ENCODE results near the gene ABHD1. TPM values are rescaled to one million over a fixed set of nuclear protein-coding genes. Genes with fewer than 3 reads are reported as not detected.

ABHD1 gene
- total RNA-seq, 1 experiment from 2014 or later = not detected

- DNase-seq (ENCODE audit: low spot score) = no peak
These were observed 11.9 kb downstream of the ABHD1 start for GRCh38 chr2:27135478-27135955.

GRCh38 chr2:27136751-27137150 lies 13.1 kb downstream of the ABHD1 start:
- no peak for DNase-seq (ENCODE audit: low spot score)

- DNase-seq (ENCODE audit: low spot score) = no peak
These were observed 13.8 kb downstream of the ABHD1 start for GRCh38 chr2:27137322-27137935.

GRCh38 chr2:27138111-27138510 lies 14.5 kb downstream of the ABHD1 start:
- no peak for DNase-seq (ENCODE audit: low spot score)

GRCh38 chr2:27139310-27139709 lies 15.7 kb downstream of the ABHD1 start, which contains the start of gene PRR30:
Gene PRR30 (minus strand): TSS chr2:27139410. CDS start chr2:27138329, 1,081 bp downstream.
- DNase-seq (ENCODE audit: low spot score) = no peak

- no peak for DNase-seq (ENCODE audit: low spot score)
These were observed 19.7 kb downstream of the ABHD1 start for GRCh38 chr2:27143285-27143684.

GRCh38 chr2:27145682-27146081 lies 22.1 kb downstream of the ABHD1 start:
- no peak for DNase-seq (ENCODE audit: low spot score)

GRCh38 chr2:27147935-27148334 lies 24.3 kb downstream of the ABHD1 start:
- DNase-seq (ENCODE audit: low spot score) = no peak

- DNase-seq (ENCODE audit: low spot score) = no peak
These were observed 25.3 kb downstream of the ABHD1 start, which contains the start of gene TCF23 for GRCh38 chr2:27148801-27149439. Gene TCF23 (plus strand): TSS chr2:27149004. CDS start chr2:27149134, 130 bp downstream.

- no peak for DNase-seq (ENCODE audit: low spot score)
These were observed 26.2 kb downstream of the ABHD1 start for GRCh38 chr2:27149570-27150405.

- no peak for DNase-seq (ENCODE audit: low spot score)
These were observed 27.1 kb downstream of the ABHD1 start for GRCh38 chr2:27150639-27151230.

GRCh38 chr2:27152102-27152795 lies 28.6 kb downstream of the ABHD1 start:
- peak; percentile 39 for DNase-seq (ENCODE audit: low spot score)

- no peak for DNase-seq (ENCODE audit: low spot score)
These were observed 29.3 kb downstream of the ABHD1 start for GRCh38 chr2:27152796-27153464.

- DNase-seq (ENCODE audit: low spot score) = no peak
These were observed 30.9 kb downstream of the ABHD1 start for GRCh38 chr2:27154488-27154887.

GRCh38 chr2:27155069-27155520 lies 31.5 kb downstream of the ABHD1 start:
- no peak for DNase-seq (ENCODE audit: low spot score)

- DNase-seq (ENCODE audit: low spot score) = no peak
These were observed 34.9 kb downstream of the ABHD1 start for GRCh38 chr2:27158468-27158867.

- no peak for DNase-seq (ENCODE audit: low spot score)
These were observed 35.7 kb downstream of the ABHD1 start for GRCh38 chr2:27159271-27159670.

- DNase-seq (ENCODE audit: low spot score) = no peak
These were observed 36.6 kb downstream of the ABHD1 start for GRCh38 chr2:27160191-27160590.

GRCh38 chr2:27162151-27163121 lies 38.8 kb downstream of the ABHD1 start:
- no peak for DNase-seq (ENCODE audit: low spot score)

All from HT-29 (cell line).